OCI-LY7 (cell line): ENCODE measurements around the gene SEC22A. TPM values are rescaled to one million over a fixed set of nuclear protein-coding genes. Genes with fewer than 3 reads are reported as not detected.

Experiments used
- BruUV-seq: library from RNA; stranded (reverse); fragments of 400-500 nt; replicated peaks from 2 replicates; lab custom pipeline; 2021; lab: Mats Ljungman, UMichigan
- CTCF ChIA-PET: fragments of 300-600 bp; sonication (Branson Sonifier 250); formaldehyde crosslinking; loops from one replicate; lab custom pipeline; 2022; ENCODE audit warnings: antibody characterized with exemption; ENCODE audit not compliant: unreplicated experiment; lab: Charles Lee
- POLR2A ChIA-PET: fragments of 300-600 bp; sonication (Branson Sonifier 250); formaldehyde crosslinking; loops from one replicate; lab custom pipeline; 2022; ENCODE audit warnings: antibody characterized with exemption; lab: Charles Lee
- DNase-seq: peaks from one replicate; pipeline ENCODE4 v3.0.0-alpha.2; 2015; ENCODE audit warnings: low spot score
- H2AFZ ChIP-seq: fragments of 200-600 bp; sonication (generic), shearing (Covaris generic); 2 replicates; pipeline ENCODE4 v1.6.1; 2014; ENCODE audit warnings: mild to moderate bottlenecking, antibody characterized with exemption, low read length, moderate library complexity
- H3K27ac ChIP-seq: fragments of 200-600 bp; sonication (generic); 2 replicates; pipeline ENCODE4 v1.5.1; 2014; ENCODE audit warnings: mixed run types, low read depth, mild to moderate bottlenecking, moderate library complexity, low read length, inconsistent platforms; ENCODE audit not compliant: poor library complexity, severe bottlenecking
- H3K36me3 ChIP-seq: fragments of 200-600 bp; sonication (generic); 2 replicates; pipeline ENCODE4 v1.6.1; 2014; ENCODE audit warnings: mild to moderate bottlenecking, antibody characterized with exemption, low read length, moderate library complexity, mixed read lengths; ENCODE audit not compliant: insufficient read depth
- H3K4me1 ChIP-seq: fragments of 200-600 bp; sonication (generic); 2 replicates; pipeline ENCODE4 v1.5.1; 2014; ENCODE audit warnings: mild to moderate bottlenecking, low read length; ENCODE audit not compliant: insufficient read depth, poor library complexity, severe bottlenecking
- H3K4me2 ChIP-seq: fragments of 200-600 bp; sonication (generic); 2 replicates; pipeline ENCODE4 v1.6.1; 2014; ENCODE audit warnings: mild to moderate bottlenecking, low read length
- H3K4me3 ChIP-seq: fragments of 200-600 bp; sonication (generic); 2 replicates; pipeline ENCODE4 v1.5.1; 2014; ENCODE audit warnings: mild to moderate bottlenecking, low read depth, low read length; ENCODE audit not compliant: poor library complexity, severe bottlenecking
- H3K79me2 ChIP-seq: fragments of 200-600 bp; sonication (generic); 2 replicates; pipeline ENCODE4 v1.6.1; 2016; ENCODE audit warnings: low read depth, mild to moderate bottlenecking, low read length, moderate library complexity, mixed read lengths; ENCODE audit not compliant: insufficient read depth
- H3K9me2 ChIP-seq: fragments of 200-600 bp; sonication (generic); 2 replicates; pipeline ENCODE4 v1.6.1; 2016; ENCODE audit warnings: mild to moderate bottlenecking, low read length, mixed read lengths; ENCODE audit not compliant: insufficient read depth
- H3K9me3 ChIP-seq: fragments of 200-600 bp; sonication (generic); 2 replicates; pipeline ENCODE4 v1.6.1; 2014; ENCODE audit warnings: mild to moderate bottlenecking, mixed run types, low read length, mixed read lengths
- H4K20me1 ChIP-seq: fragments of 200-600 bp; sonication (generic); 2 replicates; pipeline ENCODE4 v1.6.1; 2014; ENCODE audit warnings: mild to moderate bottlenecking, antibody characterized with exemption, low read length, moderate library complexity, mixed read lengths; ENCODE audit not compliant: insufficient read depth
- EZH2phosphoT487 ChIP-seq: fragments of 200-600 bp; sonication (generic); IDR thresholded peaks from 2 replicates; pipeline ENCODE4 v1.6.1; 2018; ENCODE audit warnings: low read depth, borderline replicate concordance, mild to moderate bottlenecking, mixed run types, antibody characterized with exemption, low read length, moderate library complexity, mixed read lengths
- intact Hi-C: fragments of 100-400 bp; cut with micrococcal nuclease; formaldehyde crosslinking; loops from one replicate; pipeline ENCODE4 v1.10.0; 2022; ENCODE audit not compliant: unreplicated experiment
- total RNA-seq, 2 experiments: library from RNA; depleted of rRNA in 1 of 2; stranded (reverse); fragments of >200 nt in 1 of 2; shearing (Covaris generic) in 1 of 2; gene quantifications; 2 replicates each; pipeline ENCODE4 v1.2.3, GENCODE V29; 2014 to 2022
- TF ChIP-seq, protein P1 (sequence below): fragments of 200-600 bp; sonication (generic); conservative IDR thresholded peaks from 2 replicates; pipeline ENCODE4 v1.5.1; 2014; ENCODE audit warnings: mild to moderate bottlenecking, antibody characterized with exemption, low read length, moderate library complexity, mixed read lengths

SEC22A gene
- total RNA-seq, 2 experiments from 2014 or later, result 22.0 to 24.5 TPM

DNA sequence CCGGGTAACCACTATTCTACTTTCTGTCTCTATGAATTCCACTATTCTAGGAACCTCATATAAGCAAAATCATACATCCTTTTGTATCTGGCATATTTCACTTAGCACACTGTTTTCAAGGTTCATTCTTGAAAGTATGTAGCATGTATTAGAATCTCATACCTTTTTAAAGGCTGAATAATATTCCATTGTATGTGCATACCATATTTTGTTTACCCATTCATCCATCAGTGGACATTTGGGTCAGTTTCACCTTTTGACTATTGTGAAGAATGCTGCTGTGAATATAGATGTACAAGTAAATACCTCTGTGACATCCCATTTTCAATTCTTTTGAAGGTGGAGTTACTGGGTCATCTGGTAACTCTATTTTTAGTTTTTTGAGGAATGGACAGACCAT lies 36.6 kb upstream of the SEC22A start:
- no peaks in the 10 kb centered on the region for H3K79me2 ChIP-seq
- H3K9me2 ChIP-seq, result no peaks in the 10 kb centered on the region
- no TSS peak for BruUV-seq
- no peak overlapping the region for H3K4me2 ChIP-seq
- no peaks in the 10 kb centered on the region for H4K20me1 ChIP-seq
- ChIA-PET CTCF (no interaction called here), POLR2A (interaction anchor here (0.7 to 0.8 kb wide), 2 partner anchors 10 to 196 kb away, joined by 3 to 4 read pairs; no protein-coding TSS in a partner anchor)
- peaks cover 13% of the 10 kb centered on the region for H3K36me3 ChIP-seq
- H3K4me1 ChIP-seq, result no peaks in the 10 kb centered on the region
- no peak for DNase-seq
- intact Hi-C loops, result no loop called here
- H2AFZ ChIP-seq, result no peak overlapping the region
- H3K9me3 ChIP-seq, result no peaks in the 10 kb centered on the region
- H3K4me3 ChIP-seq, result no peak overlapping the region
- no peak overlapping the region for H3K27ac ChIP-seq
- TF ChIP-seq EZH2phosphoT487, result no peak
- TF ChIP-seq, protein P1, sequence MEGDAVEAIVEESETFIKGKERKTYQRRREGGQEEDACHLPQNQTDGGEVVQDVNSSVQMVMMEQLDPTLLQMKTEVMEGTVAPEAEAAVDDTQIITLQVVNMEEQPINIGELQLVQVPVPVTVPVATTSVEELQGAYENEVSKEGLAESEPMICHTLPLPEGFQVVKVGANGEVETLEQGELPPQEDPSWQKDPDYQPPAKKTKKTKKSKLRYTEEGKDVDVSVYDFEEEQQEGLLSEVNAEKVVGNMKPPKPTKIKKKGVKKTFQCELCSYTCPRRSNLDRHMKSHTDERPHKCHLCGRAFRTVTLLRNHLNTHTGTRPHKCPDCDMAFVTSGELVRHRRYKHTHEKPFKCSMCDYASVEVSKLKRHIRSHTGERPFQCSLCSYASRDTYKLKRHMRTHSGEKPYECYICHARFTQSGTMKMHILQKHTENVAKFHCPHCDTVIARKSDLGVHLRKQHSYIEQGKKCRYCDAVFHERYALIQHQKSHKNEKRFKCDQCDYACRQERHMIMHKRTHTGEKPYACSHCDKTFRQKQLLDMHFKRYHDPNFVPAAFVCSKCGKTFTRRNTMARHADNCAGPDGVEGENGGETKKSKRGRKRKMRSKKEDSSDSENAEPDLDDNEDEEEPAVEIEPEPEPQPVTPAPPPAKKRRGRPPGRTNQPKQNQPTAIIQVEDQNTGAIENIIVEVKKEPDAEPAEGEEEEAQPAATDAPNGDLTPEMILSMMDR, result no peak

DNA sequence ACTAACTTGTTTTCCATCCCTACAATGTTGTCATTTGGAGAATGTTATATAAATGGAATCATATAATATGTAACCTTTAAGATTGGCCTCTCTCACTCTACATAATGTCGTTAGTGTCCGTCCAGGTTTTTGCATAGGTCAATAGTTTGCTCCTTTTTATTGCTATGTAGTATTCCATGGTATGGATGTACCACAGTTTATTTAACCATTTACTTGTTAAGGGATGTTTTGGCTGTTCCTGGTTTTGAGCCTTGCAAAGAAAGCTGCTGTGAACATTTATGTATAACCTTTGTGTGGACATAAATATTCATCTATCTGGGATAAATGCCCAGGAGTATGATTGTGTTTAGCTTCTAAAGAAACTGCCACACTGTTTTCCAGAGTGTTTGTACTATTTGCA lies 34.1 kb upstream of the SEC22A start:
- H4K20me1 ChIP-seq, result no peaks in the 10 kb centered on the region
- intact Hi-C loops, result no loop called here
- no peaks in the 10 kb centered on the region for H3K9me2 ChIP-seq
- no peak overlapping the region for H3K4me2 ChIP-seq
- no peaks in the 10 kb centered on the region for H3K79me2 ChIP-seq
- H3K9me3 ChIP-seq, result no peaks in the 10 kb centered on the region
- peaks cover 13% of the 10 kb centered on the region for H3K36me3 ChIP-seq
- ChIA-PET POLR2A (no interaction called here), CTCF (no interaction called here)
- no peak overlapping the region for H3K4me3 ChIP-seq
- no TSS peak for BruUV-seq
- no peak for TF ChIP-seq EZH2phosphoT487
- TF ChIP-seq, protein P1, result no peak
- H2AFZ ChIP-seq, result no peak overlapping the region
- DNase-seq, result no peak
- H3K4me1 ChIP-seq, result no peaks in the 10 kb centered on the region
- no peak overlapping the region for H3K27ac ChIP-seq

DNA sequence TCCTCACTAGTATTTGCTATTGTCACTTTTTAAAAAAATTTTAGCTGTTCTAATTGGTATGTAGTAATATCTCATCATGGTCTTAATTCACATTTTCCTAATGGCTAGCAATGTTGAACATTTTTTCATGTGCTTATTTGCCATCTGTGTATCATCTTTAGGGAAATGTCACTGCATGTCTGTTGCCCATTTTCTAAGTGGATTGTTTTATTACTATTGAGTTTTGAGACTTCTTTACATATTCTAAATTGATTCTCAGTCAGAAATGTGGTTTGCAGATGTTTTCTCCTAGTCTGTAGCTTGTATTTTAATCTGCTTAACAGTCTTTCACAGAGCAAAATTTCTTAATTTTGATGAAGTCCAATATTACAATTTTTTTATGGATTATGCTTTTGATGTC lies 33.6 kb upstream of the SEC22A start:
- DNase-seq, result no peak
- TF ChIP-seq EZH2phosphoT487, result no peak
- TF ChIP-seq, protein P1, result no peak
- Histone ChIP-seq H3K4me3 (no peak overlapping the region), H3K27ac (no peak overlapping the region), H3K4me2 (no peak overlapping the region), H4K20me1 (no peaks in the 10 kb centered on the region), H3K9me2 (no peaks in the 10 kb centered on the region), H3K36me3 (peaks cover 13% of the 10 kb centered on the region), H3K4me1 (no peaks in the 10 kb centered on the region), H3K79me2 (no peaks in the 10 kb centered on the region), H3K9me3 (no peaks in the 10 kb centered on the region), H2AFZ (no peak overlapping the region)
- CTCF ChIA-PET, result no interaction called here
- POLR2A ChIA-PET, result no interaction called here
- intact Hi-C loops, result no loop called here
- BruUV-seq, result no TSS peak
